ENCODE data around the gene HERC3.
A peak's percentile ranks its signal among the peaks of the same experiment; 100 is the strongest.

Gene HERC3

DNA sequence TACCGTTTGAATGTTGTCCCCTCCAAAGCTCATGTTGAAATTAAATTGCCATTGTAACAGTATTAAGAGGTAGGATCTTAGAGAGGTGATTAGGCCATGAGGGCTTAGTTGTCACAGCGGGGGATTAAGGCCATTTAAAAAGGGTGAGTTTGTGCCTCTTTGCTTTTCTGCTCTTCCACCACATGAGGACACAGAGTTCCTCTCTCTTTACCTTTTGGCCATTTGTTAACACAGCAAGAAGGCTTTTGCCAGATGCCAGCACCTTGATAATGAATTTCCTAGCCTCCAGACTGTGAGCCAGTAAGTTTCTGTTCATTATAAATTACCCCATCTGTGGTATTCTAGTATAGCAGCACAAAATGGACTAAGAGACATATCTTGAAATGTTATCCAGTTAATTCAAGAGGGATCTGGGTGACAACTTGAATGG is 7.8 kb upstream of the HERC3 start:
- FAIRE-seq: no peak
- no peak for TF ChIP-seq PAX5 (IDR thresholded peaks at IDR 0.05; ENCODE audit: insufficient read depth, low read length, severe bottlenecking)
- TF ChIP-seq SPI1 (IDR thresholded peaks at IDR 0.05; ENCODE audit: low read depth, low read length): no peak
- TF ChIP-seq TAF1 (IDR thresholded peaks at IDR 0.05; ENCODE audit: low read depth, low read length): no peak
- TF ChIP-seq POLR2AphosphoS5 (IDR thresholded peaks at IDR 0.05; ENCODE audit: low read depth, low read length): no peak
- TF ChIP-seq POLR2A (IDR thresholded peaks at IDR 0.05; ENCODE audit: low read depth, low read length): no peak
- no peak for TF ChIP-seq POU2F2 (IDR thresholded peaks at IDR 0.05; ENCODE audit: low read depth, low read length)
- DNase-seq (ENCODE audit: insufficient read length, low spot score): no peak

DNA sequence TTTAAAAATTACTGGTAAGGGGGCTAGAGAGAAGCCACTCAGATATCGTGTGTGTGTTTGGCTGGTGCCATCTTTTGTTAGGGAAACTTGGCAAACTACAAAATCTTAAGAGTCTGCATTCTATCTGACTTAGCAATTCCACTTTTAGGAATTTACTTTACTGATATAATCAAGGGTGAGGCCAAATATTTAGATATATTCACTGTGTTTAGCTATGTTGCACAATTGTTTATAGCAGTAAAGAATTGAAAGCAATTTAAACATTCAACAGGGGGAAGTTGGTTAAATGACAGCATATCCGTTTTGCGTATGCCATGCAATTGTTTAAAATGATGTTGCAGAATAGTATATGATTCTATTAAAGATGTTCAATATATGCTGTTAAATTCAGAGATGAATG is 6.4 kb upstream of the HERC3 start:
- DNase-seq (ENCODE audit: insufficient read length, low spot score) (no peak), FAIRE-seq (no peak)
- TF ChIP-seq TAF1 (IDR thresholded peaks at IDR 0.05; ENCODE audit: low read depth, low read length) (no peak), POLR2A (IDR thresholded peaks at IDR 0.05; ENCODE audit: low read depth, low read length) (no peak), SPI1 (IDR thresholded peaks at IDR 0.05; ENCODE audit: low read depth, low read length) (no peak), POU2F2 (IDR thresholded peaks at IDR 0.05; ENCODE audit: low read depth, low read length) (no peak), POLR2AphosphoS5 (IDR thresholded peaks at IDR 0.05; ENCODE audit: low read depth, low read length) (no peak), PAX5 (IDR thresholded peaks at IDR 0.05; ENCODE audit: insufficient read depth, low read length, severe bottlenecking) (no peak)

DNA sequence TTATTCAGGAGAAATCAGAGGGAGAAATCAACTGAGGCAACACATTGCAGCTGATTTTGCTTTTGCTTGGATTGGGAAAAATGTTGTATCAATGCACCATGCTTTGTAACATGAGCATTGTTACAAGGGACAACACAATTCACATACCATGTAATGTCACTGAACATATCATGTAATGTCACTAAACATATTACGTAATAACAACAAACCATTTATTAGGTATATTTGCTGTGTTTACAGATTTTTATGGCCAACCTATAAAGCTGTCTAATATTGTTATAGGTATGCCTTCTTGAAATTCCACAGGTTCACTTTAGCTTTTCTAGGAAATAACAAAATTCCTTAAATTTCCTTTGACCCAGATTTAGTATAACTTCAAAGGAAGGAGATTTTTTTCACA is 5.0 kb upstream of the HERC3 start:
- no peak for TF ChIP-seq POU2F2 (IDR thresholded peaks at IDR 0.05; ENCODE audit: low read depth, low read length)
- no peak for TF ChIP-seq SPI1 (IDR thresholded peaks at IDR 0.05; ENCODE audit: low read depth, low read length)
- TF ChIP-seq PAX5 (IDR thresholded peaks at IDR 0.05; ENCODE audit: insufficient read depth, low read length, severe bottlenecking): no peak
- TF ChIP-seq POLR2A (IDR thresholded peaks at IDR 0.05; ENCODE audit: low read depth, low read length): no peak
- FAIRE-seq: no peak
- DNase-seq (ENCODE audit: insufficient read length, low spot score): no peak

DNA sequence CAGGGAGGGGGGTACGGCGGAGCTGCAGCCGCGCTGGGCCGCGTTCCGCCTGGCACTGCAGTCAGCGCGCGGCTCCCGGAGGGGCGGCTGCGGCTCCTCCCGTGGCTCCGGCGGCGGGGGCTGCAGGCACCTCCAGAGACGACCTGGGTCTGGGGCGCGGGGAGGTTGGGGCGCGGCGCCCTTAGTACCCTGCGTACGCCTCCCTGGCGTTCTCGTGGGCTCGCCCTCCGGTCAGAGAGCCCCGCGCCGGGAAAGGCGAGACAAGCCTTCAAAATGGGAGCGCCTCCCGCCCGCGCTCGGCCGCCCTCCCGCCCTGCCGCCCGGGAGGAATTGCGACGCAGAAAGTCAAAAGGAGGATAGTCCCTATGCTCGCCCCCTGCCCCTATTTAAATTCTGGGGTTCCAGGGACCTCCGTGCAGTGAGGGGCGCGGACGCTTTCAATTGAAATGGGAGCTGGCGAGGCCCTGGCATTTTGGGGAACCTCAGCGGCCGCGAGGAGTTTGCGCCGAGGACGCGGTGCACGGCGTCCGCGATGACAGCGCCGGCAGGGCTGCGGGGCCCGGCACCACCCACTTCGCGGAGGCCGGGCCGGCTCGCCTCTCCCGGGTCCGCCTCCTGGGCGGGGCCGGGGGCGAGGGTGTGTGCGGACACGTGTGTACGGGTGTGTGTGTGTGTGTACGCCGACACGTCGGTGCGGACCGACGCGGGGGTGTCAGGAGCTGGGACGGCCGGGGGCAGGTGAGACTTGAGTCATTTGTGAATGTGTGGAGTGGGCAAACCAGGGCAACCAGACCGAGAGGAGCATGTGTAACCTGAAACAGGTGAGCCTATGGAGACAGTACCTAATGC is 544 bp downstream of the HERC3 start:
- DNase-seq (ENCODE audit: insufficient read length, low spot score): peak; percentile 85
- TF ChIP-seq PAX5 (IDR thresholded peaks at IDR 0.05; ENCODE audit: insufficient read depth, low read length, severe bottlenecking) (no peak), POLR2A (IDR thresholded peaks at IDR 0.05; ENCODE audit: low read depth, low read length) (no peak), TAF1 (IDR thresholded peaks at IDR 0.05; ENCODE audit: low read depth, low read length) (no peak), SPI1 (IDR thresholded peaks at IDR 0.05; ENCODE audit: low read depth, low read length) (no peak), POU2F2 (IDR thresholded peaks at IDR 0.05; ENCODE audit: low read depth, low read length) (no peak), POLR2AphosphoS5 (IDR thresholded peaks at IDR 0.05; ENCODE audit: low read depth, low read length) (no peak)
- FAIRE-seq: peak; percentile 93

DNA sequence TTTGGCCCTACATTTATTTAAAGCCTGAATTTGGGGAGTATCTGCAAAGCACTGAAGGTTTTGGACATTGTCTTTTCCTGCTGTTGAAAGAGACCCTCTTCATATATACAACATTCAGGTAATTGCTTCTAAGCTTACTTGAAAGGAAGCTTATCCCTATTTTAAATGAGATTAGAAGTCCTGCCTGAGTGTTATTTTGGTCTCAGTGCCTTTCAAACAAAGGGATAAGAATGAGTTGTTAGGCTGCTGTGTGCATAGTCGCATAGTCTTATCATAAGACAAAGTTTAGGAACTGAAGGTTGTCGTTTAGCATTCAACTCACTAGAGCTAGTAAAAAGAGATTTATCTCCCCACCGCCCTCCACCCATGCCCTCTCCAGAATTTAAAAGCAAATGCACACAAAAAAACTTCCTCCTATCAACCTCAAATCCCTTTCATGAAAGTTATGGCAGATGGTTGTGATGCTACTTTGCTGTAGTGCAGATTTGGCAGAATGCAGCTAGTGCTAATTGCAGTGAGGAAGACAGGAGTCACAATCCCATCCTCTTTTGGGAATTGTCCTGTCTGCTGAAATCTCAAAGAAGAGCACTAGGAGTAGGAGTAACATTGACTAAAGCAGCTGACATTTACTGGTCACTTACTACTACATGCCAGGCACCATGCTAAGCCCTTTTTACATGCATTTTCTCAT is 5.8 kb downstream of the HERC3 start:
- FAIRE-seq (no peak), DNase-seq (ENCODE audit: insufficient read length, low spot score) (no peak)
- no peak for TF ChIP-seq TAF1 (IDR thresholded peaks at IDR 0.05; ENCODE audit: low read depth, low read length)
- no peak for TF ChIP-seq POU2F2 (IDR thresholded peaks at IDR 0.05; ENCODE audit: low read depth, low read length)
- no peak for TF ChIP-seq POLR2A (IDR thresholded peaks at IDR 0.05; ENCODE audit: low read depth, low read length)
- no peak for TF ChIP-seq POLR2AphosphoS5 (IDR thresholded peaks at IDR 0.05; ENCODE audit: low read depth, low read length)
- TF ChIP-seq SPI1 (IDR thresholded peaks at IDR 0.05; ENCODE audit: low read depth, low read length): no peak
- no peak for TF ChIP-seq PAX5 (IDR thresholded peaks at IDR 0.05; ENCODE audit: insufficient read depth, low read length, severe bottlenecking)

DNA sequence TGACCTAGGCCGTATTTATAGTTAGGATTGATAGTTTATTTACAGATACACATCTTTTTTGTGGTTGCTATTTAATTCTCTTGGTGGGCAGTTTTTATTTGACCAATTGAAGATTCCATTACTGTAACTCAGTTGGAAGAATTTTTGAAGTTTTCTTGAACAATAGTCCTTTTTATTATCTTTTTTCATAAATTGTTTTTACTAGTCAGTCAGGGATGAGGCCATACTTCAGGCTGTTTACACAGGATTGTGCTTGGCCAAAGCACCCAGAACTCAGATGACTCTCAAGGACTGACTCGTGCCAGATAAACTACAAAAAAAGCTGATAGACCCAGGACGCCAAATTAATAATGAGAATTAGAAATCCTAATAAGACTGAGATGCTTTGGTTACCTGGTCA is 7.0 kb downstream of the HERC3 start:
- DNase-seq (ENCODE audit: insufficient read length, low spot score) (no peak), FAIRE-seq (no peak)
- TF ChIP-seq PAX5 (IDR thresholded peaks at IDR 0.05; ENCODE audit: insufficient read depth, low read length, severe bottlenecking) (no peak), SPI1 (IDR thresholded peaks at IDR 0.05; ENCODE audit: low read depth, low read length) (no peak), TAF1 (IDR thresholded peaks at IDR 0.05; ENCODE audit: low read depth, low read length) (no peak), POU2F2 (IDR thresholded peaks at IDR 0.05; ENCODE audit: low read depth, low read length) (no peak), POLR2A (IDR thresholded peaks at IDR 0.05; ENCODE audit: low read depth, low read length) (no peak), POLR2AphosphoS5 (IDR thresholded peaks at IDR 0.05; ENCODE audit: low read depth, low read length) (no peak)

DNA sequence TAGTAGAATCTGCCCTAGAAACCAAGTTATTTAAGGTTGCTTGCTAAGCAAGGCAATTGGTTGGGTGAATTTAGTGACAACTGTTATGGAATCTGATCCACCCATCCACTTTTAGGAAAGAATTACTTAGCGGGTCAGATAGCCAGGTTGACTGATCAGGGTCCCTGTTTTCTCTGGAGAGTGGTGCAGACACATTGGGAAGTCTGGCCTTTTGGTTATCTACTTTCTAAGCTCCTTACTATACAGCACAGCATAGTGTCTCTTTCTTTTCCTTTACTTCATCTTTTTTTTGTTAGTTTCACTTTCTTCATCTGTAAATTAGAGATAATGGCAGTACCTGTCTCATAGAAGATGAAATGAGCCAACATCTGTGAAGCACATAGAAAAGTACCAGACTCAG is 7.4 kb downstream of the HERC3 start:
- FAIRE-seq (no peak), DNase-seq (ENCODE audit: insufficient read length, low spot score) (no peak)
- TF ChIP-seq POLR2A (IDR thresholded peaks at IDR 0.05; ENCODE audit: low read depth, low read length) (no peak), POU2F2 (IDR thresholded peaks at IDR 0.05; ENCODE audit: low read depth, low read length) (no peak), SPI1 (IDR thresholded peaks at IDR 0.05; ENCODE audit: low read depth, low read length) (no peak), TAF1 (IDR thresholded peaks at IDR 0.05; ENCODE audit: low read depth, low read length) (no peak), PAX5 (IDR thresholded peaks at IDR 0.05; ENCODE audit: insufficient read depth, low read length, severe bottlenecking) (no peak), POLR2AphosphoS5 (IDR thresholded peaks at IDR 0.05; ENCODE audit: low read depth, low read length) (no peak)

DNA sequence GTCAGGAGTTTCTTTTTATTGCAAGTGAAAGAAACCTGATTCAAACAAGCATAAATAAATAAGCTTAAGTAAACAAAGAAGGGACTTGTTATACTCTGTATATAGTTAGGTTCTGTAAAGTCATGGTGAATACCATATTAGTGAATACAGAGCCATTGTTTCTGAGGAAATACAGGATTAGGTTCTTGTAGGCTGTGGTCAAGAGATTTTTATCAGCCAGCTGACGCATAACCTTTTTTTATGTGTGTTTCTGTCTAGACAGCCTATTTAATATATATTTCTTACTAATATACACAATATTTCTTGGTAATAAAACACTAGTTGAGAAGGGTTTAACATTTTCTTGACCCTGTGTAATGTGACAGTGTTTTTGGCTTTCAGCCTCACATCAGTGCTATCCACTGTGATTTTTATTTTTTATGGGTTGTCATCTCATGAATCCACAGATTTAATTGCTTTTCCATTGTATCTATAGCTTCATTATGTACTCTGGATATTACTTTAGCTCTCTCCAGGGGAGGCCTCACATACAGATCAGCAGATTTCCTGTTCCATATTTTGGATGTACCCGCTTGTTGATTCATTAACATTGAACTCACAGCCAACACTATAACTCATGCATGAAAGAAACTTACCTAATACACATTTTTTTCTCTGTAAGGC is 8.0 kb downstream of the HERC3 start:
- DNase-seq (ENCODE audit: insufficient read length, low spot score) (no peak), FAIRE-seq (no peak)
- TF ChIP-seq POLR2AphosphoS5 (IDR thresholded peaks at IDR 0.05; ENCODE audit: low read depth, low read length) (no peak), POU2F2 (IDR thresholded peaks at IDR 0.05; ENCODE audit: low read depth, low read length) (no peak)

DNA sequence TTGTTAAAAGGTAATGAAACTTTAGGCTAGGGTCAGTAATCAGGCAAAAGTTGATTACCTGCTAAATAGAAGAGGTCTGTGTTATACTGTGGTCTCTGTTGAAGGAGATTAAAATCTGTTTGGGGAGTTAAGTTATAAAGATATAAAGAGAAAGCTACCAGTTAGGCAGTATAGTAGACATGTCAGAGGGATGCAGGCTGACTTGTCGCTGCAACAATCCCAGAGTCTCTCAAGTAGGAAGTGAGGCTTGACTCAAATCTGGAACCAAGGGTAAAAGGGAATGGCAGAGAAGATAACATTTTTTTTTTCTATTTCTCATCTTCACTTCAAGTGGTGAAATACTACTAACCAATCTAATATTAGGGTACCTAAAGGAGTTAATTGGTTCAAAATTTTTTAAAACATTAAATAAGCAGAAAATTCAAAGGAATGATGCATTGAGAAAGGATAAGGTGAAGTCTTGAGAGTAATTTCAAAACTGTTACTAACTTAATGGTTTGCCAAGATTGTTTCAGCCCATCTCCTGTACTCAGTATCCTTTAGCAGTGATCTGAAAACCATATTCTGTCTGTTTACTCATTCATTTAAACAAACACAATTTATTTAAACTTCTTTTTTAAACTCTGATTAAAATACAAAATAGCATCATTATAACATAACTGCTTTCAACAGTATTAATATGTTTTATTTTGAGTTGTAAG is 12.8 kb downstream of the HERC3 start:
- TF ChIP-seq SPI1 (IDR thresholded peaks at IDR 0.05; ENCODE audit: low read depth, low read length): no peak
- no peak for TF ChIP-seq POLR2A (IDR thresholded peaks at IDR 0.05; ENCODE audit: low read depth, low read length)
- TF ChIP-seq TAF1 (IDR thresholded peaks at IDR 0.05; ENCODE audit: low read depth, low read length): no peak
- no peak for TF ChIP-seq POU2F2 (IDR thresholded peaks at IDR 0.05; ENCODE audit: low read depth, low read length)
- no peak for TF ChIP-seq PAX5 (IDR thresholded peaks at IDR 0.05; ENCODE audit: insufficient read depth, low read length, severe bottlenecking)
- TF ChIP-seq POLR2AphosphoS5 (IDR thresholded peaks at IDR 0.05; ENCODE audit: low read depth, low read length): no peak
- no peak for DNase-seq (ENCODE audit: insufficient read length, low spot score)
- FAIRE-seq: no peak

All from GM12891 (cell line).